KOPT-K1 (cell line): ENCODE measurements around the gene DAND5.

Experiments used
- H3K27ac ChIP-seq: fragments of 200-600 bp; sonication (generic); 2 replicates; pipeline ENCODE4 v1.5.1; 2016; ENCODE audit warnings: antibody characterized with exemption, mild to moderate bottlenecking, low read depth, low read length; ENCODE audit not compliant: poor library complexity, severe bottlenecking
- H3K36me3 ChIP-seq: fragments of 200-600 bp; sonication (generic); 2 replicates; pipeline ENCODE4 v1.5.1; 2017; ENCODE audit warnings: antibody characterized with exemption, mild to moderate bottlenecking, low read length, moderate library complexity; ENCODE audit not compliant: insufficient read depth
- H3K9me3 ChIP-seq: fragments of 200-600 bp; sonication (generic); 2 replicates; pipeline ENCODE4 v1.5.1; 2017; ENCODE audit warnings: antibody characterized with exemption, low read length, mild to moderate bottlenecking; ENCODE audit not compliant: insufficient read depth, poor library complexity, severe bottlenecking

The DAND5 gene

DNA sequence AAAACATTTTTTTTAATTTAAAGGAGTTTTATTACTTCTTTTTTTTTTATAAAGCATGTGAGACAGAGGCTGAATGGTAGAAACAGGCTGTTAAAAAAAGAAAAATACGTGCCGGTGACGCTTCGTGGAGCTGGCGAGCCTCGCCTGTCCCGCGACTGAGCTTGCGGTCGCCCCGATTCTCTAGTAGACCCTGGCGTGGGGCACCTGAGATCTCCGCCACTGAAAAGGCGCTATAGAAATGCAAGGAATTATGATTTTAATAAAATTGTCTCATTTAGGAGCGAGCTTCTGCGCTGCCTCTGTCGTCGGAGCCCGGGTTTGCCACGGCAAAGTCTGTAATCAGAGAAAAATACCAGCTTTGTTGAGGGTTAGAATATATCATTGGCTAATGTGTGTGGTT is 44.3 kb downstream of the DAND5 start:
- Histone ChIP-seq H3K36me3 (no peaks in the 10 kb centered on the region), H3K27ac (no peak overlapping the region), H3K9me3 (no peaks in the 10 kb centered on the region)

DNA sequence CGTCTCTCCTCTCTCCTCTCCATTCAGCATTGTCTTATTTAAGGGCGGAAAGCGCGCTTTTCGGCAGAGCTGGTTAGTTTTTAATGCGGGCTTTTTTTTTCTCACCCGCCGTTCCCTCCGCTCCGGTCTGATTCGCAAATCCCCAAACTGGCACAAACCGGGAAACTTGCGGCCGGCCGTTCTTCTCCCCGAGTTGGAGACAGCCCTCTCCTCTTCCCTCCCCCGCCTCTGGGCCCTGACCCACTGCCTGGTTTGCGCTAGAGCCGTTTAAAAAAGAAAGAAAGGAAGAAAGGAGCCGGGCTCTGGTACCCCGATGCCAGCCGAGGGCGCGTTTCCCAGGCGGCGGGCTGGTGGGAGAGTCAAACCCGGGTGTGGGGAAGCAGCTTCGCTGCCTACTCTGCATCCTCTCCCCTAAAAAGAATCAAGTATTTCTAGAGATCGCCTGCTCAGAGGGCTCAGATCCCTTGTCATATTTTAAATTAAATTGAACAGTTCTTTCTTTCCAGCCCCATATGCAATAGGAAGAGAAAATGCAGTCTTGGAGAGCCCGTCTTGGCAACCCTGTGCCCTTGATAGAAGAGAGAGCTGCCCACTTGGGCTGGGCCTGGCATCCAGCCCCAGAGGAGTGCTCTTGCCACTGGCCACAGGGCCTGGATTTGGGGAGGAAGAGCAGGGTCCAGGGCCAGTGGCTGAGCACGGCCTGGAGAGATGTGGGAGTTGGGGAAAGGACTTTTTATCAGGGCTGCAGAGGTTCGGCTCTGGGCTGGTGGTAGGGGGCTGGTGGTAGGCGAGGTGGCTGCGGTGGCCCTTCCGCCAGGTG is 44.9 kb downstream of the DAND5 start:
- no peaks in the 10 kb centered on the region for H3K9me3 ChIP-seq
- no peaks in the 10 kb centered on the region for H3K36me3 ChIP-seq
- no peak overlapping the region for H3K27ac ChIP-seq

DNA sequence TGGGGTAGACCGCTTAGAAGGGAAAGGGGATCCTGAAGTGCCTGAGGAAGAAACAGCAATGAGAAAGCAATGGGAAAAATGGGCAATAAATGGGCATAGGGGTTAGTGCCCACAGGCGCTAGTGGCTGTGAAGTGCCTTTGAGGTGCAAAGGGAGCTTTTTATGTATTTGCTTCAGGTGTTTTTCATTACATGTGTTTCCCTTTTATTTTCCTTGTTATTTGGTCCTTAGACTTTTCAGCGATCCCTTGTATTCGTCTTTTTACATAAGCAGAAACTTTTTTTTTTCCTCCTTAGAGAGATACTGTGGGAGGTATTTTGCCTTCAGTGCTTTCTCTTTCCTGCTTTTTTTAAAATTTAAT is 45.5 kb downstream of the DAND5 start:
- Histone ChIP-seq H3K9me3 (no peaks in the 10 kb centered on the region), H3K27ac (no peak overlapping the region), H3K36me3 (no peaks in the 10 kb centered on the region)

DNA sequence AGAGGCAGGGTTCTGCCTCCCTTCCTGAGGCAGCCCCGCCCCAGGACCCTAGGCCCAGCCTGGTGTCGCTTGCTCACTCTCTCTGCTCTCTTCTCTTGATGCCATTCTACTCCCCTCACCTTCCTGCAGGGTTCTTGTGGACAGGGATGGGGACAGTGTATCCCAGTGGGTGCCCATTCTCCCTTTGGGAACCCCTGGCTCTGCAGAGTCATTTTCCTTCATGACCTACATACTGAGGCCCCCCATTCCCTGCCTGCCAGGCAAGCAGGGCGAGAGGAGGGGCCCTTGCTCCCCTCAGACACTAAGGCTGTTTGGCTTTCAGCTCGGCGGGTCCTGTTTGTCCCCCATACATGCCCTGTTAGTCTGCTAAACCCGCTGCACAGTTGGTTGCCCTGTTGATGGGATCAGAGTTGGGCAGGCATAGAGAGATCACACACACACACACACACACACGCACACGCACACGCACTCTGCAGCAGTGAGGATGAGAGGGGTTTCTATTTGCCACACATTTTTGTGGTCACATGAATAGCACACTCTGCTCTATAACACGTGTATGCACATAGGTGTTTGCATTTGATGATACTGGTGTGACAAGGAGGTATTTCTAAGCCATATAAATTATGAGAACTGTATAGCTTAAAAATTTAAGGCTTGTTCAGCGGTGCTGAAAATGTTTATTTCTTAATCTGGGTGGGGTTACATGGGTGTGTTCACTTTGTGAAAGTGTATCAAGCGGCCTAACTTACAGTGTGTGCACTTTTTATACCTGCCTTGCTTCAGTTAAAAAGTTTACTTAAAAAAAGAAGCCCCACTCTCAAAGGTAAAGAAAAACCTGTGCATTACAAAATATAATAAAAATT is 46.2 kb downstream of the DAND5 start:
- H3K27ac ChIP-seq = no peak overlapping the region
- H3K9me3 ChIP-seq = no peaks in the 10 kb centered on the region
- H3K36me3 ChIP-seq = no peaks in the 10 kb centered on the region

DNA sequence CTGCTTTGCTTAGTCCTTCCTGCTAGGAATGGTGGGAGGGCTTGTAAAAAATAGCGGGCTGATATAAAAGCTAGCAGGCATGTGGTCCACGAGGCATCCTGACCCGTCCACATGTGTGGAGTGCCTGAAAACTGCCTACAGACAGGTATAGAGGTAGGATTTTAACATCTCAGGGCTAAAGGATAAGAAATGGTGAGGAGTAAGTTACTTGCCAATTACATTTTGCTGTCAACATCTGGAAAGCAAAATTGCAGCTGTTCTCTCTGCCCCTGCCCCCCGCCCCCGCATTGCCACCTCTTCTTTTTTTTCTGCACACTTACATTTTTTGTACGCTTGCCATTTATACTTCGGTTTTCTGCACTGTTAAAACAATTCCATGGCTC is 46.9 kb downstream of the DAND5 start:
- Histone ChIP-seq H3K36me3 (no peaks in the 10 kb centered on the region), H3K9me3 (no peaks in the 10 kb centered on the region), H3K27ac (no peak overlapping the region)

DNA sequence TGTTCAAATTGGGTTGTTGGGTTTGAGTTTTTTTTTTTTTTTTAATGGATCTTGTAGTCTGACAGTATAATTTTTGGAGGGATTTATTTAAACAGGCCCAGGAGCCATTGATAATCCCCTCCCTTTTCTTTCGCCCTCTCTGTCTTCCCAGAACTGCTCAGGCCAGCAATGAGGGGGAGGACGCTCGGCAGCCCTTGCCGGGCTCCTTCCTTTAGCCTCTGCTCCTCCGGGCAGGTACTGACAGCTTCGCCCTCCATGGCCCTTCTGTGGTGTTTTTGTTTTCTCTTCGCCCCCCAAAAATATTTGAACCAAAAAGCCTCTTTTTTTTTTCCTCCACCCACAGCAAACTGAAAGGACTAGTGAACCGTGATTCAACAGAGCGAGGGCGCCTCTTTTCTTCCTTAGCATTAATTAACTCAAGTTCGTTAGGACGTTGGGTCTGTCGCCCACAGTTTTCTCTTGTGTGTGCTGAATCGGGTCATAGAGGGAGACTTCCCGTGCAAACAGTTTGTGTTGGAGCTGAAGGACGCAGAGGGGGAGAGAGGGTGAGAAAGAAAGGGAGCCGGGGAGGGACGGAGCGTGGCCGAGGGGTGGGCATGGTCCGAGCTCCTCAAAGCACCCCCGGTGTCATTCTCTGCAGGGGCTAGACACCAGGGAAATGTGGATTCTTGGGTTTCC is 47.4 kb downstream of the DAND5 start:
- H3K27ac ChIP-seq = no peak overlapping the region
- H3K9me3 ChIP-seq = no peaks in the 10 kb centered on the region

DNA sequence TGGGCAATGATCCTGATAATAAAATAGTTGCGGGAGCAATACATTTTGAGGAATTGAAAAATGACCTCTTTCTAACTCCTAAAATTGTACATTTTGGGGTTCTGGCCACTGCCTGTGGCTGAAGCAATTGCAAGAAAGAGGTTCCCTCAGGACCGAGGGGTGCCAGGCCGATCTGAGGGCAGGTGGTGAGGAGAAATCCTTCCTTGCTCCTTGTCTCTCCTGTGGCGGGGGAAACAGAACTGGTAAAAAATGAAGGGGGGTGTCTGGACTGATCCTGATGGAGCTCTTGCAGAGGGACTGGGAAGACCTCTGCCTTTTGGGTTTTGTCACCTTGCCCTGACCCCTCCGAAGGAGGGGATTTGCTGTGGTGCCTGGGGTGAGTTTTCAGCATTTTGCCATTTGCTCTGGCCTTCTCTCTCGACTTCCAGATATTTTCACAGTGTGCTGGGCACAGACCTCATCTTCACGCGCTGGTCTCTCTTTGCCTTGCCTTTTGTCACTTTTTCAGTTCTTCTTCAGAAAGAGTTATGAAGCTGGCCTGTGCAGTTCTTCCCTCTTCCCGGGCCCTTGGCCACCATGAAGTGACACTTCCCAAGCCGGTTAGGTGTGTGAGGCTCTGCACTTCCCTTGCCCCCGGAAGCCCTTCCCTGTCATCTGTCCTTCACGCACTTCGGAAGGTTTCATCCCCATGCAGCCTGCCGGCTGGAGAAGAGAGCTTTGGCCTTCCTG is 48.1 kb downstream of the DAND5 start:
- no peak overlapping the region for H3K27ac ChIP-seq
- no peaks in the 10 kb centered on the region for H3K9me3 ChIP-seq
- H3K36me3 ChIP-seq = no peaks in the 10 kb centered on the region

More for the DNA sequence above, 47.4 kb downstream of the DAND5 start:
- H3K36me3 ChIP-seq = no peaks in the 10 kb centered on the region

DNA sequence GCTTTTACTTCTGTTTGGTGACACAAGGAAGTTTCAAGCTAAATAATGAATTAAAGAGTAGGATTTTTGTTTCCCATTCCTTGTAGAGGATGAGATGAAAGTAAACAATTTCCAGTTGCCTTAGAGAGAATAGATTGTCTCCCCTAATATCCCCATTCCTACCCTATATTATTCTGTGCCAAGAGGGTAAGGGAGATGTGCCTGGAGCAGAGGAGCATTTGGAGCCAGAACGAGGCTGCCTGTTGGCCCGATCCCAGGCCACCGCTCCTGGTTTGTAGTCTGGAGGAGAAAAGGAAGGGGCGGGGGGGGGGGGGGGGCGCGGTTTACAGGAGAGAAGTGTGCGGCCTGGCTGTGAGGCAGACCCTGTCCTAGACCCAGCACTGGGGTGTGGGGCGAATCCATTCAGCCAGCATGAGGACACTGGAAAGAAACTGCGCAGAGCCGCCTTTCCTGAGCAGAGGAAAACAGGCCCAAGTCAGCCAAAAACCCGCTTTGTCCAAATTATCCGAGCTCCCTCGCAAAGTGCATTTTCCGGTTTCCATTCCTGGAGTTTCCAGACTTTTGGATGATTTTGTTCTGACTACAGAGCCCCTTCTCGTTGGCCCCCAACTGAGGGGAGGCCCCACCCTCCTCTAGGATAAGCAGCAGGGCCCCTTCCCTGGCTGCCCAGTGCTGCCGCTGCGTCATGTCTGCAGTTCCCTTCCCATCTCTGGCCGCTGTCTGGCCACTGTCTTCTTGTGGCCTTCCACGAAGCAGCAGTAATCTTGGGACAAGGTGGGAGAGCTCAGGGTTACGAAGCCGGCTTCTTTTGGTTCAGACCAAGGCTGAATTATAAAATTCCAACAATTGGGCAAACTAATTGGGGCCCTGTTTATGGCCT is 48.9 kb downstream of the DAND5 start:
- Histone ChIP-seq H3K9me3 (no peaks in the 10 kb centered on the region), H3K27ac (no peak overlapping the region), H3K36me3 (no peaks in the 10 kb centered on the region)

DNA sequence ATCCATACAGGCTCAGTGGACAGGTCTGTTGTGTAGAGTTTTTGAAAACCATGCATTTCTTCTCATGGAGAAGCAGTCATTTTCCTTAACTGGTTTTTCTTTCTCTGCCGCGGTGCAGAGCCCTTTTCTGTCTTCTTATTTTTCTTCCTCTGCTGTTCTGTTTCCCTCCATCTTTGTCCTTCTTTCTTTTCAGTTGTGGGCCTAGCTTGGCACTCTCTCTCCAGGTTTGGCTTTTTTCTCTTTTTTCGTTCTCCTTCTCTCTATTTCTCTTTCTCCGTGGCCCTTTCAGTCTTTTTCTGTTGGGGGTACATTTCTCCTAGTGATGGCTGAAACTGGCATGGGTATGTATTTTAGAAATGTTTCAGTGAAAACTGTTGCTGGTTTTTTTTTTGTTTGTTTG is 50.0 kb downstream of the DAND5 start:
- Histone ChIP-seq H3K9me3 (no peaks in the 10 kb centered on the region), H3K36me3 (no peaks in the 10 kb centered on the region), H3K27ac (no peak overlapping the region)

DNA sequence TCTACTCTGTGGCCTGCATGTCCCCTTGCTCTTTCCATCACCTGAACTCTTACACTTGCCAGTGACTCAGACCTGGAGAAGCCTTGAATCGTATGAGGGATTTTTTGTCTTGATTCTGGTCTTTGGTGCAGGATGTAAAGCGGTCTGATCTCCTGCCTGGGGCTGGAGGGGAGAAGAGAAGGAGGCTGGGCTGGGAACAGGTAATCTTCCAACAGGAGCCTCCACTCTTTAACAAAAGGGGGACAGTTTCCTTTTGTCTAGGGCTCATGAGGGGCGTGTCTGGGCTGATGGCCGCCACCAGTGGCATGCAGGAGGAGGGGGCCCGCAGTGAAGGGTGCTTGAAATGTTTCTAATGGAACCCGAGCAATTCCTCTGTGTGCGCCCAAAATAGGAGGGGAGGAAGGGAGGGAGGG is 50.6 kb downstream of the DAND5 start:
- no peak overlapping the region for H3K27ac ChIP-seq
- H3K9me3 ChIP-seq = no peaks in the 10 kb centered on the region
- no peaks in the 10 kb centered on the region for H3K36me3 ChIP-seq

DNA sequence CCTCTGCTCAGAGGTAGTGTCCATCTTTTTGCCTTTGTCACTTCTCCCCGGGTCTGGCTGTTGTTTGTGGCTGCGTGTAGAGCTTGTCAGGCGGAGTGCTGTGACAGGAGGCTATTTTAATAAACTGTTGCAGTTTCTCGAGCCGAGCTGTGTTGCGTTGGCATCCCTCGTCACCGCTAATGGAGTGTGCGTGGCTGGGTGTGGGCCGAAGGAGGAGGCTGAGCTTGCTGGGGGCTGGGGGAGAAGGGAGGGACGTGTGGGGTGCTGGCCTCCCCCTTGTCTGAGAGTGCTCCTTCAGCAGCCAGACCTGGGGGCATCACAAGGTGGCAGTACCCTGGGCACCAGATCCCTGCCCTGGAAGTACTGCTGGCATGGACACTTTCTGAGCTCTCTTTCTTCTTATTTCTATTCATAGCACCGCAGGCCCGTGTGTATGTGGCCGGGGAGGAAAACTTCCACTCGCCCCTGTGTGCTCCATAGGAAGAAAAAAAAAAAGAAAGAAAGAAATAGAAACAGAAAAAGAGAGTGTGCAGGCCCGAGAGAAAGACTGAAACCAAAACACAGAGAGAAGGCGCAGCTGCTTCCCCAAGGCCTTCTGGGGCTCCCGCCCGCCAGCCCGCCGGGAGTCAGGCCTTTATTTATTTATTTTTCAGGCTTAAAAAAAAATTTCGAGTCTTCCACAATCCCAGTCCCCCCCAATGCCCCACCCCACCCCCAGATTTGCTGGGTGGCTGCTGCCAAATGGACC is 52.9 kb downstream of the DAND5 start:
- no peaks in the 10 kb centered on the region for H3K36me3 ChIP-seq
- H3K9me3 ChIP-seq = no peaks in the 10 kb centered on the region
- H3K27ac ChIP-seq = no peak overlapping the region

DNA sequence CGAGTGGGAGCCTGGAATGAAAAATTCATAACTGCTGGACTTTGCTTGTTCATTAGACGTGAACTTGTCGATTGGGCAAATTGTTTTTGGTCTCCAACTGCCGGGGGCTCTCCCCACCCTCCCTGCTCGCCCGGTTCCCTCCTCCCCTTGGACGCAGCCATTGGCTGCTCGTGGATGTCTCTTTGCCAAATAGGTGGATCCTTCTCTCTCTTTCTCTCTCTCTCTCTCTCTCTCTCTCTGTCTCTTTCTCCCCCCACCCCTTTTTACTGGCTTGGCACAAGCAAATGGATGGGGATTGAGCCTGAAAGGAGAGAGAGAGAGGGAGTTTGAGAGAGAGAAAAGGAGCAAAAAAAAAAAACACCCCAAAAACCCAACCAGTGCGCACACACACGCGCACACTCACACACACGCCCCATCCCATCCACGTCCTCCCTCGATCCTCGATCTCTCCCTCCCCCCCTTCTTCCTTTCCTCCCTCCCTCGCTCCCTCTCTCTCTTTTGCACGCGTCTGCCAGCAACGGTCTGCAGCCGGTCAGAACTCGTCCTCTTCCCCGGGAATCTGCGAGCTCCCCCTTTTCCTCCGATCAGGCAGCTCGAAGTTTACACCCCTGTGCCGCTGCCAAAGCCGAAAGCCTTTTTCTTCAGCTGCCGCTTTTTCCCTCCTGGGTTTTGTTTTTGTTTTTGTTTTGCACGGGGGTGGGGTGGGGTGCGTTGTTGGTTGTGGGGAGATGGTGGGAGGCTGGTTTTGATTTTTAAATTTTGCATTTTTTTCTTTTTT is 53.7 kb downstream of the DAND5 start:
- Histone ChIP-seq H3K27ac (peak overlapping the region; percentile 1), H3K9me3 (no peaks in the 10 kb centered on the region), H3K36me3 (no peaks in the 10 kb centered on the region)

DNA sequence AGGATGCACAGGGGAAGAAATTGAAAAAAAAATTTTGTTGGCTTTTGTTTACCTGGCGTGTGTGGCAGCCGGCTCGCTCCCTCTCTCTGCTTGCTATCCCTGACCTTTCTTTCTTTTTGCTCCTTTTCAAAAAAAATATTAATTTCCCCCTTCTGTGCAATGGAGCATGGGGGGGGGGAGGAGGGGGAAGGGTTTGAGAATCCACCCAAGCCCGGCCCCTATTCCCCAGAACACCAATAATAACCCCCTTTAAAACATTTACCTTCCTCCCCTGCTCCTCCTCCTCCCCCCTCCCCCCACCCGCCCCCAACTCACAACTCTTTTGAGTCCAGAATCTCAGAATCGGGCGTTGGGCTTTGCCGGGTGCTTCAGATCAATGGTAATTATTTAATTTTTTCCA is 54.3 kb downstream of the DAND5 start:
- no peaks in the 10 kb centered on the region for H3K9me3 ChIP-seq

More for the DNA sequence above, 54.3 kb downstream of the DAND5 start:
- Histone ChIP-seq H3K27ac (no peak overlapping the region), H3K36me3 (no peaks in the 10 kb centered on the region)
